Adrenal gland (tissue), 5 donors: Measurements from ENCODE around the gene ERICH6B.

Source experiments
- POLR2A ChIP-seq, 2 donors: fragments of 450-650 bp; IDR thresholded peaks; one replicate each; pipeline ENCODE4 v1.6.1; 2017; ENCODE audit warnings: antibody characterized with exemption in 2 of 2, mild to moderate bottlenecking in 2 of 2, moderate library complexity in 1 of 2
- TF ChIP-seq, protein P1 (sequence below), 6 experiments: fragments of 450-650 bp in 4 of 6; fragments of 200-600 bp in 2 of 6; sonication (generic) in 1 of 6; IDR thresholded peaks; 1 replicate in 5 of 6; 2 replicates in 1 of 6; pipeline versions ENCODE4 v1.5.1 to v1.8.0; 2016 to 2021; ENCODE audit warnings: antibody characterized with exemption in 6 of 6, mild to moderate bottlenecking in 2 of 6, moderate library complexity in 1 of 6
- donor health status: DM: no; HTN: no; CAD: no.

DNA sequence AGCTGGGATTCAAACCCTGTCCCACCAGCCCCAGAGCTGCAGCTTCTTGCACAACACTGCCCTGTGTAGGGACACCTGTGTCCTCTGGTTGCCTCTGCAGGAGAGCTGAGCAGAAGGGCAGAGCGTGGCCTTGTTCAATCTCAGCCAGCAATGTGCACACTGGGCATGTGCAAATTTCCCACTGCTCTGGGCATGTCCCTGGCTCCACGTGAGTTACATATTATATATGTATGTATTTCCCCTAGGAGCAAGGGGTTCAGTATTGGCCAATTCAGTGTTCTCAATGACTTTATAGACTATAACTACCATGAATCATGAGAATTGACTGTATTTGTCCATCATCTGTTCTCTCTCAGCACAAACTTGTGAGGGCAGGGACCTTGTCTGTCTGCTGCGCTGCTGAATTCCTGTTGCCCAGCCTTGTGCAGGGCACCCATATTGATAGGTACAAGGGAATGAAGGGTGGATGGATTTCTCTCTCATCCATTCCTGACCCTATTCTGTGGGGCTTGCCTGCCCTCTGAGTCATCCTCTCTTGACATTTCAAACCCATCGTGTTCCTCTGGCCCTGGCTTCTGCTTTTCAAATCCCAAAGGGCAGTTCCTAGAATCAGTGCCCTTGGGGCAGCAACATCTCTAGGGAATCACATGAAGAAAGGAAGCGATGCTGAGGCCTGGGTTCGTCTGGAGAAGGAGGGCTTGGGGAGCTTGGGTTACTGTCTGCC lies 69.7 kb downstream of the ERICH6B start:
- TF ChIP-seq, protein P1, sequence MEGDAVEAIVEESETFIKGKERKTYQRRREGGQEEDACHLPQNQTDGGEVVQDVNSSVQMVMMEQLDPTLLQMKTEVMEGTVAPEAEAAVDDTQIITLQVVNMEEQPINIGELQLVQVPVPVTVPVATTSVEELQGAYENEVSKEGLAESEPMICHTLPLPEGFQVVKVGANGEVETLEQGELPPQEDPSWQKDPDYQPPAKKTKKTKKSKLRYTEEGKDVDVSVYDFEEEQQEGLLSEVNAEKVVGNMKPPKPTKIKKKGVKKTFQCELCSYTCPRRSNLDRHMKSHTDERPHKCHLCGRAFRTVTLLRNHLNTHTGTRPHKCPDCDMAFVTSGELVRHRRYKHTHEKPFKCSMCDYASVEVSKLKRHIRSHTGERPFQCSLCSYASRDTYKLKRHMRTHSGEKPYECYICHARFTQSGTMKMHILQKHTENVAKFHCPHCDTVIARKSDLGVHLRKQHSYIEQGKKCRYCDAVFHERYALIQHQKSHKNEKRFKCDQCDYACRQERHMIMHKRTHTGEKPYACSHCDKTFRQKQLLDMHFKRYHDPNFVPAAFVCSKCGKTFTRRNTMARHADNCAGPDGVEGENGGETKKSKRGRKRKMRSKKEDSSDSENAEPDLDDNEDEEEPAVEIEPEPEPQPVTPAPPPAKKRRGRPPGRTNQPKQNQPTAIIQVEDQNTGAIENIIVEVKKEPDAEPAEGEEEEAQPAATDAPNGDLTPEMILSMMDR (IDR thresholded peaks at IDR 0.05) = no peak
- no peak for TF ChIP-seq POLR2A (IDR thresholded peaks at IDR 0.05)
